Prostate gland (tissue), 2 donors: ENCODE data around the gene PRSS56.

Experiments
- CTCF ChIP-seq, 4 experiments: fragments of 200-600 bp in 2 of 4; fragments of 450-650 bp in 2 of 4; sonication (generic) in 2 of 4; IDR thresholded peaks; 1 replicate in 3 of 4; 2 replicates in 1 of 4; pipeline ENCODE4 v1.5.1; 2016 to 2019; ENCODE audit warnings: antibody characterized with exemption in 4 of 4, mild to moderate bottlenecking in 2 of 4, moderate library complexity in 2 of 4
- POLR2A ChIP-seq: fragments of 450-650 bp; IDR thresholded peaks from one replicate; pipeline ENCODE4 v1.6.1; 2016; ENCODE audit warnings: antibody characterized with exemption, mild to moderate bottlenecking
- POLR2AphosphoS5 ChIP-seq: sonication (generic); formaldehyde crosslinking; IDR thresholded peaks from one replicate; pipeline ENCODE4 v1.6.1; 2017; ENCODE audit warnings: antibody characterized with exemption

- TF ChIP-seq CTCF (IDR thresholded peaks at IDR 0.05) (no peak), POLR2A (no peak), POLR2AphosphoS5 (no peak)
These were observed 16.9 kb downstream of the PRSS56 start for GRCh38 chr2:232537079-232537478.
